Gastroesophageal sphincter (tissue), 3 donors: ENCODE results near the gene CBLB.

Experiments used
- POLR2A ChIP-seq, 2 donors: fragments of 450-650 bp; IDR thresholded peaks; one replicate each; pipeline ENCODE4 v1.6.1; 2017; ENCODE audit warnings: antibody characterized with exemption in 2 of 2, mild to moderate bottlenecking in 2 of 2, moderate library complexity in 1 of 2
- POLR2AphosphoS5 ChIP-seq: sonication (generic); formaldehyde crosslinking; IDR thresholded peaks from one replicate; pipeline ENCODE4 v1.6.1; 2017; ENCODE audit warnings: antibody characterized with exemption
- TF ChIP-seq, protein P1 (sequence below), 4 experiments: fragments of 200-600 bp in 2 of 4; fragments of 450-650 bp in 2 of 4; sonication (generic) in 1 of 4; IDR thresholded peaks; one replicate each; pipeline ENCODE4 v1.5.1; 2017 to 2019; ENCODE audit warnings: antibody characterized with exemption in 4 of 4, mild to moderate bottlenecking in 2 of 4, moderate library complexity in 2 of 4

GRCh38 chr3:105620236-105620635, 248.6 kb downstream of the CBLB start:
- TF ChIP-seq POLR2AphosphoS5 = no peak
- TF ChIP-seq, protein P1, sequence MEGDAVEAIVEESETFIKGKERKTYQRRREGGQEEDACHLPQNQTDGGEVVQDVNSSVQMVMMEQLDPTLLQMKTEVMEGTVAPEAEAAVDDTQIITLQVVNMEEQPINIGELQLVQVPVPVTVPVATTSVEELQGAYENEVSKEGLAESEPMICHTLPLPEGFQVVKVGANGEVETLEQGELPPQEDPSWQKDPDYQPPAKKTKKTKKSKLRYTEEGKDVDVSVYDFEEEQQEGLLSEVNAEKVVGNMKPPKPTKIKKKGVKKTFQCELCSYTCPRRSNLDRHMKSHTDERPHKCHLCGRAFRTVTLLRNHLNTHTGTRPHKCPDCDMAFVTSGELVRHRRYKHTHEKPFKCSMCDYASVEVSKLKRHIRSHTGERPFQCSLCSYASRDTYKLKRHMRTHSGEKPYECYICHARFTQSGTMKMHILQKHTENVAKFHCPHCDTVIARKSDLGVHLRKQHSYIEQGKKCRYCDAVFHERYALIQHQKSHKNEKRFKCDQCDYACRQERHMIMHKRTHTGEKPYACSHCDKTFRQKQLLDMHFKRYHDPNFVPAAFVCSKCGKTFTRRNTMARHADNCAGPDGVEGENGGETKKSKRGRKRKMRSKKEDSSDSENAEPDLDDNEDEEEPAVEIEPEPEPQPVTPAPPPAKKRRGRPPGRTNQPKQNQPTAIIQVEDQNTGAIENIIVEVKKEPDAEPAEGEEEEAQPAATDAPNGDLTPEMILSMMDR (IDR thresholded peaks at IDR 0.05) = no peak
- no peak for TF ChIP-seq POLR2A (IDR thresholded peaks at IDR 0.05)
